ENCODE measurements around the gene MSI2. TPM values are rescaled to one million over a fixed set of nuclear protein-coding genes. Genes with fewer than 3 reads are reported as not detected.

MSI2 gene
- polyA plus RNA-seq, 1 of the 3 experiments (the other 2 are of a cell fraction), result 24.1 TPM

DNA sequence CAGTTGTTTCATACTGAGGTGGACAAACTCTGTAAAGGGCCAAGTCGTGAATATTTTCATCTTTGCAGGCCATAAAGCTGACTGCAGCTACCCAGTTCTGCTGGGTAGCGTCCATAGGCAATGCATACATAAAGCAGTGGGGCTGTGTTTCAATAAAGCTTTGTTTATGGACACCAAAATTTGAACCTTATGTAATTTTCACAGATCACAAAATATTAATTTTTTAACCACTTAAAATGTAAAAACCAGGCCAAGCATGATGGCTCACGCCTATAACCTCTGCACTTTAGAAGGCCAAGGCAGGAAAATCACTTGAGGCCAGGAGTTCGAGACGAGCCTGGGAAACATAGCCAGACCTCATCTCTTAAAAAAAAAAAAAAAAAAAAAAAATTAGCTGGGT, 340.8 kb downstream of the MSI2 start:
- Histone ChIP-seq H3K9me3 (no peaks in the 10 kb centered on the region), H3K27ac (ENCODE audit: low read depth in 2 of 2, low read length in 1 of 2) (peak overlapping the region; percentile 48 to 99), H3F3A (replicated peaks; ENCODE audit: insufficient read depth) (peaks cover 9% of the 10 kb centered on the region), H3K4me2 (no peak overlapping the region), H3K79me2 (ENCODE audit: insufficient read depth) (0 out of 2 replicates have a peak, but pooled peaks cover 3% of the 10 kb centered on the region), H3K9ac (no peak overlapping the region), H3K36me3 (replicated peaks in 1 of 2; ENCODE audit: control insufficient read depth in 1 of 2, insufficient read depth in 2 of 2, low read length in 1 of 2) (no peaks in the 10 kb centered on the region), H3K9me2 (no peaks in the 10 kb centered on the region), H3K4me1 (ENCODE audit: control insufficient read depth in 1 of 2, insufficient read depth in 2 of 2, low read depth in 1 of 2, low read length in 1 of 2) (peaks cover 5 to 90% of the 10 kb centered on the region in 2 experiments; a peak in 3 of 4 replicates), H4K20me1 (ENCODE audit: insufficient read depth) (no peaks in the 10 kb centered on the region), H2AFZ (ENCODE audit: low read depth) (no peak overlapping the region), H3K4me3 (ENCODE audit: low read depth in 2 of 2, low read length in 1 of 2) (no peak overlapping the region), H3K27me3 (ENCODE audit: insufficient read depth) (no peaks in the 10 kb centered on the region)
- ChIA-PET CTCF (interaction anchor here (0.7 to 17.7 kb wide), 54 partner anchors 11 to 475 kb away, joined by 3 to 298 read pairs (median 8); partner anchors contain the start of genes CCDC182 and MRPS23), POLR2A (interaction anchor here (1.2 to 5.5 kb wide), 14 partner anchors 12 to 341 kb away, joined by 4 to 54 read pairs (median 14); partner anchors contain the start of gene MSI2)
- WGBS (ENCODE audit: low lambda C conversion rate), result 74% methylated on average over 5 of the region's 5 CpGs
- TF ChIP-seq NRF1 (IDR thresholded peaks at IDR 0.05; ENCODE audit: low read depth, low read length), result no peak
- no peak for TF ChIP-seq EZH2phosphoT487 (IDR thresholded peaks at IDR 0.05; ENCODE audit: borderline replicate concordance, low read depth)
- TF ChIP-seq JUND (IDR thresholded peaks at IDR 0.05), result no peak
- TF ChIP-seq YY1 (IDR thresholded peaks at IDR 0.05; ENCODE audit: low read depth), result no peak
- TF ChIP-seq, protein P1, sequence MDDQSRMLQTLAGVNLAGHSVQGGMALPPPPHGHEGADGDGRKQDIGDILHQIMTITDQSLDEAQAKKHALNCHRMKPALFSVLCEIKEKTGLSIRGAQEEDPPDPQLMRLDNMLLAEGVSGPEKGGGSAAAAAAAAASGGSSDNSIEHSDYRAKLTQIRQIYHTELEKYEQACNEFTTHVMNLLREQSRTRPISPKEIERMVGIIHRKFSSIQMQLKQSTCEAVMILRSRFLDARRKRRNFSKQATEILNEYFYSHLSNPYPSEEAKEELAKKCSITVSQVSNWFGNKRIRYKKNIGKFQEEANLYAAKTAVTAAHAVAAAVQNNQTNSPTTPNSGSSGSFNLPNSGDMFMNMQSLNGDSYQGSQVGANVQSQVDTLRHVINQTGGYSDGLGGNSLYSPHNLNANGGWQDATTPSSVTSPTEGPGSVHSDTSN (IDR thresholded peaks at IDR 0.05), result no peak
- no peak for TF ChIP-seq RCOR1 (IDR thresholded peaks at IDR 0.05; ENCODE audit: low read length)
- TF ChIP-seq, protein P2, sequence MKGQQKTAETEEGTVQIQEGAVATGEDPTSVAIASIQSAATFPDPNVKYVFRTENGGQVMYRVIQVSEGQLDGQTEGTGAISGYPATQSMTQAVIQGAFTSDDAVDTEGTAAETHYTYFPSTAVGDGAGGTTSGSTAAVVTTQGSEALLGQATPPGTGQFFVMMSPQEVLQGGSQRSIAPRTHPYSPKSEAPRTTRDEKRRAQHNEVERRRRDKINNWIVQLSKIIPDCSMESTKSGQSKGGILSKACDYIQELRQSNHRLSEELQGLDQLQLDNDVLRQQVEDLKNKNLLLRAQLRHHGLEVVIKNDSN (IDR thresholded peaks at IDR 0.05; ENCODE audit: borderline replicate concordance, low read depth), result no peak
- no peak for TF ChIP-seq NFIC (IDR thresholded peaks at IDR 0.05; ENCODE audit: borderline replicate concordance)
- TF ChIP-seq, protein P3, sequence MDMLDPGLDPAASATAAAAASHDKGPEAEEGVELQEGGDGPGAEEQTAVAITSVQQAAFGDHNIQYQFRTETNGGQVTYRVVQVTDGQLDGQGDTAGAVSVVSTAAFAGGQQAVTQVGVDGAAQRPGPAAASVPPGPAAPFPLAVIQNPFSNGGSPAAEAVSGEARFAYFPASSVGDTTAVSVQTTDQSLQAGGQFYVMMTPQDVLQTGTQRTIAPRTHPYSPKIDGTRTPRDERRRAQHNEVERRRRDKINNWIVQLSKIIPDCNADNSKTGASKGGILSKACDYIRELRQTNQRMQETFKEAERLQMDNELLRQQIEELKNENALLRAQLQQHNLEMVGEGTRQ (IDR thresholded peaks at IDR 0.05; ENCODE audit: borderline replicate concordance, low read depth, low read length), result no peak
- TF ChIP-seq, protein P4, sequence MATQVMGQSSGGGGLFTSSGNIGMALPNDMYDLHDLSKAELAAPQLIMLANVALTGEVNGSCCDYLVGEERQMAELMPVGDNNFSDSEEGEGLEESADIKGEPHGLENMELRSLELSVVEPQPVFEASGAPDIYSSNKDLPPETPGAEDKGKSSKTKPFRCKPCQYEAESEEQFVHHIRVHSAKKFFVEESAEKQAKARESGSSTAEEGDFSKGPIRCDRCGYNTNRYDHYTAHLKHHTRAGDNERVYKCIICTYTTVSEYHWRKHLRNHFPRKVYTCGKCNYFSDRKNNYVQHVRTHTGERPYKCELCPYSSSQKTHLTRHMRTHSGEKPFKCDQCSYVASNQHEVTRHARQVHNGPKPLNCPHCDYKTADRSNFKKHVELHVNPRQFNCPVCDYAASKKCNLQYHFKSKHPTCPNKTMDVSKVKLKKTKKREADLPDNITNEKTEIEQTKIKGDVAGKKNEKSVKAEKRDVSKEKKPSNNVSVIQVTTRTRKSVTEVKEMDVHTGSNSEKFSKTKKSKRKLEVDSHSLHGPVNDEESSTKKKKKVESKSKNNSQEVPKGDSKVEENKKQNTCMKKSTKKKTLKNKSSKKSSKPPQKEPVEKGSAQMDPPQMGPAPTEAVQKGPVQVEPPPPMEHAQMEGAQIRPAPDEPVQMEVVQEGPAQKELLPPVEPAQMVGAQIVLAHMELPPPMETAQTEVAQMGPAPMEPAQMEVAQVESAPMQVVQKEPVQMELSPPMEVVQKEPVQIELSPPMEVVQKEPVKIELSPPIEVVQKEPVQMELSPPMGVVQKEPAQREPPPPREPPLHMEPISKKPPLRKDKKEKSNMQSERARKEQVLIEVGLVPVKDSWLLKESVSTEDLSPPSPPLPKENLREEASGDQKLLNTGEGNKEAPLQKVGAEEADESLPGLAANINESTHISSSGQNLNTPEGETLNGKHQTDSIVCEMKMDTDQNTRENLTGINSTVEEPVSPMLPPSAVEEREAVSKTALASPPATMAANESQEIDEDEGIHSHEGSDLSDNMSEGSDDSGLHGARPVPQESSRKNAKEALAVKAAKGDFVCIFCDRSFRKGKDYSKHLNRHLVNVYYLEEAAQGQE (IDR thresholded peaks at IDR 0.05; ENCODE audit: low read depth, low read length), result no peak
- TF ChIP-seq RFX5 (IDR thresholded peaks at IDR 0.05; ENCODE audit: low read length), result no peak
- DNase-seq, result no peak
